Thymus (tissue), 11 donors: Measurements from ENCODE around the gene LIN7A. TPM values are rescaled to one million over a fixed set of nuclear protein-coding genes. Genes with fewer than 3 reads are reported as not detected.
A peak's percentile ranks its signal among the peaks of the same experiment; 100 is the strongest.

ENCODE experiments used
- DNase-seq, 9 donors: peaks; one replicate each; pipeline ENCODE4 v3.0.0-alpha.2; 2013; ENCODE audit warnings: low spot score in 9 of 9, low read depth in 6 of 9, missing footprints in 1 of 9
- H3K27ac ChIP-seq, 2 donors: one replicate each; pipeline ENCODE4 v1.5.1; 2013; ENCODE audit warnings: control low read depth in 1 of 2, low read depth in 1 of 2, low read length in 1 of 2, mild to moderate bottlenecking in 1 of 2, moderate library complexity in 1 of 2
- H3K27me3 ChIP-seq, 2 donors: one replicate each; pipeline ENCODE4 v1.5.1; 2013; ENCODE audit warnings: low read length in 1 of 2; ENCODE audit not compliant: control insufficient read depth in 2 of 2, insufficient read depth in 1 of 2
- H3K36me3 ChIP-seq, 2 donors: one replicate each; pipeline ENCODE4 v1.5.1; 2013; ENCODE audit warnings: low read length in 1 of 2, mild to moderate bottlenecking in 1 of 2, moderate library complexity in 1 of 2; ENCODE audit not compliant: control insufficient read depth in 2 of 2, insufficient read depth in 2 of 2
- H3K4me1 ChIP-seq, 2 donors: one replicate each; pipeline ENCODE4 v1.5.1; 2013; ENCODE audit warnings: low read length in 2 of 2; ENCODE audit not compliant: control insufficient read depth in 2 of 2, insufficient read depth in 2 of 2
- H3K4me3 ChIP-seq, 2 donors: one replicate each; pipeline ENCODE4 v1.5.1; 2013; ENCODE audit warnings: low read length in 2 of 2, control low read depth in 1 of 2, mild to moderate bottlenecking in 1 of 2
- H3K9me3 ChIP-seq, 2 donors: one replicate each; pipeline ENCODE4 v1.5.1; 2013; ENCODE audit warnings: low read length in 1 of 2, mild to moderate bottlenecking in 1 of 2; ENCODE audit not compliant: control insufficient read depth in 2 of 2, insufficient read depth in 1 of 2
- WGBS: extraction: QIAGEN DNeasy Blood & Tissue Kit; methylation state at CpG from one replicate; pipeline ENCODE4 v1.1.7; 2013; 5-methylcytosine and 5-hydroxymethylcytosine counted together
- polyA plus RNA-seq: library from polyadenylated mRNA; stranded (reverse); fragments of 200-250 nt; gene quantifications from one replicate; pipeline ENCODE4 v1.2.3, GENCODE V29; 2013
- total RNA-seq: library from RNA; stranded (reverse); fragments of 120-200 nt; gene quantifications from one replicate; pipeline ENCODE4 v1.2.4, GENCODE V29; 2013
- donor health status: healthy.

LIN7A gene
- total and polyA plus RNA-seq, 2 donors, result 0.57 to 0.76 TPM

- Histone ChIP-seq H3K4me3 (no peak overlapping the region), H3K27me3 (no peaks in the 10 kb centered on the region), H3K27ac (no peak overlapping the region), H3K9me3 (no peaks in the 10 kb centered on the region), H3K36me3 (no peaks in the 10 kb centered on the region), H3K4me1 (no peaks in the 10 kb centered on the region)
- no peak for DNase-seq
- 84% methylated on average over 1 of the region's 1 CpG for WGBS
These were observed 168.1 kb downstream of the LIN7A start for GRCh38 chr12:80769553-80770140.

- Histone ChIP-seq H3K36me3 (no peaks in the 10 kb centered on the region), H3K9me3 (no peaks in the 10 kb centered on the region), H3K4me3 (no peak overlapping the region), H3K27ac (no peak overlapping the region), H3K27me3 (no peaks in the 10 kb centered on the region), H3K4me1 (no peaks in the 10 kb centered on the region)
- DNase-seq, result no peak
- 87% methylated on average over 2 of the region's 2 CpGs for WGBS
These were observed 170.8 kb downstream of the LIN7A start for GRCh38 chr12:80766897-80767296.

DNA sequence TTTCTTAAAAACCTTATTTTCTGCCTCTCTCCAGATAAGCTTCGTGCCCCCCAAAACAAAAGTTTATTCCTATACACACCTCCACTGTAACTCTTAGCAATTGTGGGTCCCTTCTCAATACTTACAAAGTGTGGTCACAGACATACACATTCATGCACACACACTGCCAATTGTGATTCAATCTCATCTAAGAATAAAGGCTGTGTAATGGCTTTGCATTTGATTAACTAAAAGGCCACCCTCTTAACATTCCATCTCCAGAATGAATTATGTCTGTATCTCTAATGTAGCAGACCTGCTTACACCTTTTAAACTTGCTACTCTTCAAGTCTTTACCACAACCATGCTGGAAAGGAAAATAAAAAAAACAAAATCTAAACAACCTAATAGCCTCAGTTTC is 171.5 kb downstream of the LIN7A start:
- Histone ChIP-seq H3K4me1 (no peaks in the 10 kb centered on the region), H3K36me3 (no peaks in the 10 kb centered on the region), H3K27me3 (no peaks in the 10 kb centered on the region), H3K9me3 (no peaks in the 10 kb centered on the region), H3K27ac (no peak overlapping the region), H3K4me3 (no peak overlapping the region)
- DNase-seq, result no peak
- 97% methylated on average over 1 of the region's 1 CpG for WGBS

DNA sequence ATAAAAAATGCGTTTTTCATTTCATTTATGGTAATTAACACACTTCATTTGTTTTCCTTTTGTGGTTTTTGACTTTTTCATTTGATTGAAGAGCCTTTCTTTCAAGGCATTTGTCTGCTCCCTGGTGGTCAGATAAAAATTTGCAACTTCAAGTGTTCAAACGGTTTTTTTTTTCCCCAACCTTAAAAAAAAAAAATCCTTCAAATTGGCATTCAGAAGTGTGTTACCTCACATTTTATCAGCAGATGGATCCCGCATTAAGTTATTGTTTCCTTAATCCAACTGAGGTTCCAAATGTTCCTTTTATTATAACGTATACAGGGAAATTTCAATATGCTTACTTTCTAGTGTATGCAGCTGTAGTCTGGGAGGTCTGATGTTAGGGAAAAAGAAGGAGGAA is 173.9 kb downstream of the LIN7A start:
- WGBS, result 8% methylated on average over 4 of the region's 4 CpGs
- H3K27me3 ChIP-seq, result no peaks in the 10 kb centered on the region
- H3K4me1 ChIP-seq, result no peaks in the 10 kb centered on the region
- H3K27ac ChIP-seq, result no peak overlapping the region
- peak in 2 of 9 donors; percentile 2 to 20 for DNase-seq
- H3K9me3 ChIP-seq, result no peaks in the 10 kb centered on the region
- no peaks in the 10 kb centered on the region for H3K36me3 ChIP-seq
- H3K4me3 ChIP-seq, result no peak overlapping the region

DNA sequence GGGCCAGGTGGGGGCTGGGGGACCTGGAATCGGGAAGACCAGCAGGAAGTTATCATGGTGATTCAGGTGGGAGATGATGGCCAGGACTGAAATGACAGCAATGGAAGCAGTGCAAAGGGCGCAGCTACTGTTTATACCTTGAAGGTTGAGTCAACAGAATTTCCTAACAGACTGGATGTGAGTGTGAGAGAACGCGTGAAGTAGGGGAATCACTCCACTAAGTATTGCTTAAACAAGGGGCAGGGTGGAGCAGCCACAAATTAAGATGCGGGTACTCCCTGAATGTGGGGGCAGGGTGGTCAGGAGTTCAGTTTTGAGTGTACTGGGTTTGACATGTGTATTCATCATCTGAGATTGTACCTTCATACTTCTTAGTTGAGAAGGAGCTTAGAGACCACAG is 175.9 kb downstream of the LIN7A start:
- H3K4me1 ChIP-seq, result no peaks in the 10 kb centered on the region
- H3K9me3 ChIP-seq, result no peaks in the 10 kb centered on the region
- H3K4me3 ChIP-seq, result no peak overlapping the region
- no peak overlapping the region for H3K27ac ChIP-seq
- WGBS, result 92% methylated on average over 5 of the region's 5 CpGs
- H3K27me3 ChIP-seq, result no peaks in the 10 kb centered on the region
- no peaks in the 10 kb centered on the region for H3K36me3 ChIP-seq
- DNase-seq, result no peak

DNA sequence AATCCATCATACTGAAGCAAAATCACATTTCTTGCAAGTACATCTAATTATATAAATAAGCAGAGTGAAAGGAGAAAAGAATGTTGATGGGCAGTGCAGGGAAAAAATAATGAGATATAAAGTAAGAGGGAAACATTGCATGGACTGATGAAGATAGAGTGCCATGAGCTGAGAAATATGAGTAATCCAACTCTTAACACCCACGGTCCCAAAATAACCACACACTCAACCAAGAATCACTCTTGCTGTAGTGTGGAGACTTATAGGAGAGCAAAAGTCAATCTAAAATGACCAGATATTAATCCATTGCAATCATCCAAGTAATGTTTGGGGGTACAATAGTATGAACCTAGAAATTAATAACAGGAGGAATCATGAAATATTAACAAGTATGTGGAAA is 180.9 kb downstream of the LIN7A start:
- 88% methylated on average over 1 of the region's 1 CpG for WGBS
- Histone ChIP-seq H3K36me3 (no peaks in the 10 kb centered on the region), H3K9me3 (no peaks in the 10 kb centered on the region), H3K27me3 (no peaks in the 10 kb centered on the region), H3K4me1 (no peaks in the 10 kb centered on the region), H3K4me3 (no peak overlapping the region), H3K27ac (no peak overlapping the region)
- no peak for DNase-seq

DNA sequence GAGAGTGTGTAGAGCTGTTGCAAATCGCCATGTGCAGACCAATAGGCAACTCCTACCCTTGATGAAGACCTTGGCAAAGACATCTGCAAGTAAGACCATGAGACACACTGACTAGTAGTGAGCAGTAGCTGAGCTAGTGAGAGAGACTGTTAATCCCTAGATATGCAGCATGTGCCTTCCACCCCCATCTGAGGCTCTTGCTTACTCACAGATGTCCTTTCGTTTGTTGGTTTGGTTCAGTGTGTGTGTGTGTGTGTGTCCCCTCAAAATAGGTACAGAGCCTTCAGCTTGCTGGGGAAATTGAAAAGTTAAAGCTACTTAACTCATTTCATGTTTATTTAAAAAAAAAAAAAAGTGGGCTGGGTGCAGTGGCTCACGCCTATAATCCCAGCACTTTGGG is 183.5 kb downstream of the LIN7A start:
- Histone ChIP-seq H3K9me3 (no peaks in the 10 kb centered on the region), H3K36me3 (no peaks in the 10 kb centered on the region), H3K4me3 (no peak overlapping the region), H3K27ac (no peak overlapping the region), H3K27me3 (no peaks in the 10 kb centered on the region), H3K4me1 (no peaks in the 10 kb centered on the region)
- no peak for DNase-seq
- WGBS, result 89% methylated on average over 3 of the region's 3 CpGs

DNA sequence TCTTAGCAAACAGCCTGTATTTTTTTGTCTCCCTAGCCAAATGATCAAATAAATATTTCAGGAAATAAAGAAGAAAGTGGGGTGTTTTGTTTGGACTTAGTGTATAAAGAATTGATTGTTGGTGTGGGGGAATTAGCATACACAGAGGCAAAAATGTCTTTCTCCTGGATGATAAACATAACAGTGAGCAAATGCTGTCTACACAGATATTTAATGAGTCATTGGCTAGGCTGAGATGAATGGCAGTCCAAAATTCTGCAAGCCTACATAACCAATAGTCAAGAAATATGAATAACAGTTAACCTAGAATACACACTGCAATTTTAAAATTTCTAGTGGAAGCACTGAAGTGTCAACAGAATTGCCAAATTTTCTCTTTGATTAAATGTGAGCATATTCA is 185.3 kb downstream of the LIN7A start:
- Histone ChIP-seq H3K9me3 (no peaks in the 10 kb centered on the region), H3K36me3 (no peaks in the 10 kb centered on the region)

DNA sequence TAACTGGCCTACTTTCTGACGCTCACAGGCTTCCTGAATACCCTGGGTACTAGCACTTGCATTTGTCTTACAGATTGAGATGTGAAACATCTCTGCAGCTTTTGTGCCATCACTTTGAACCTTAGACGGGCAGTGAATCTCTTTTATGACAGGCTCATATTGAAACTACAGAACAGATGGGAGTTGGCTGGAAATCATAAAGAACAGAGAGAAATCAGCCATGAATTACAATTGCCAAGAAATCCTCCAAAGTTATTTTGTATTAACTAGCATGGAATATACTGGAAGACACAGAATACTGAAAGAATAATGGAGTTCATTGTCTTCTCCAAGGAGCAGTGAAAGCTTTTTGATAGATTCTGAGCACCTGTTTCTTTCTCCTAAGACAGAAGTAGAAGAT is 188.3 kb downstream of the LIN7A start:
- Histone ChIP-seq H3K9me3 (no peaks in the 10 kb centered on the region), H3K4me1 (no peaks in the 10 kb centered on the region), H3K4me3 (no peak overlapping the region), H3K27ac (no peak overlapping the region), H3K36me3 (no peaks in the 10 kb centered on the region), H3K27me3 (no peaks in the 10 kb centered on the region)
- no peak for DNase-seq
- WGBS, result 89% methylated on average over 2 of the region's 2 CpGs

More for the DNA sequence above, 185.3 kb downstream of the LIN7A start:
- Histone ChIP-seq H3K27ac (no peak overlapping the region), H3K27me3 (no peaks in the 10 kb centered on the region), H3K4me3 (no peak overlapping the region), H3K4me1 (no peaks in the 10 kb centered on the region)
- no peak for DNase-seq

DNA sequence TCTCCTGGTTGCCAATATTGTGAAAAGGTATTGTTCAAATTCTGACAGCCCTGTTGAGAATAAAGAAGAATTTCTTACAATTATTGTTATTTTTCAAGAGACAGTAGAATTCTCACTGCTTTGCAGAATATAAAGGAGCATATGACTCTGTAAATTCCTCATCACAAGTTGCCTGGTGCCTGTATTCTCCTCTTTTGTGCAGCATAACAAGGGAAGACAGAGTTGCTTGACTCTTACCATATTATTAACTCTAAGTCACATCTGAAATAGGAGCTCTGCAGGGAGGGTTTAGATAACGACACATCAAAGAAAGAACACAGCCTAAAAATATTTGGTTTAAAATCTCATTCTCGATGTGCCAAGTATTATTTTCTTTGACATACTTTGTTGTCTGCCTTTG is 189.9 kb downstream of the LIN7A start:
- no peaks in the 10 kb centered on the region for H3K9me3 ChIP-seq
- H3K27ac ChIP-seq, result no peak overlapping the region
- DNase-seq, result no peak
- no peaks in the 10 kb centered on the region for H3K4me1 ChIP-seq
- no peaks in the 10 kb centered on the region for H3K27me3 ChIP-seq
- no peak overlapping the region for H3K4me3 ChIP-seq
- WGBS, result 91% methylated on average over 2 of the region's 2 CpGs
- no peaks in the 10 kb centered on the region for H3K36me3 ChIP-seq
